IPS-11a (cell line): ENCODE measurements around the gene LRRC4C.

ENCODE experiments used
- H3K4me3 ChIP-seq: one replicate; pipeline ENCODE4 v1.5.1; 2013; ENCODE audit warnings: low read depth, low read length, control low read depth

Gene LRRC4C

DNA sequence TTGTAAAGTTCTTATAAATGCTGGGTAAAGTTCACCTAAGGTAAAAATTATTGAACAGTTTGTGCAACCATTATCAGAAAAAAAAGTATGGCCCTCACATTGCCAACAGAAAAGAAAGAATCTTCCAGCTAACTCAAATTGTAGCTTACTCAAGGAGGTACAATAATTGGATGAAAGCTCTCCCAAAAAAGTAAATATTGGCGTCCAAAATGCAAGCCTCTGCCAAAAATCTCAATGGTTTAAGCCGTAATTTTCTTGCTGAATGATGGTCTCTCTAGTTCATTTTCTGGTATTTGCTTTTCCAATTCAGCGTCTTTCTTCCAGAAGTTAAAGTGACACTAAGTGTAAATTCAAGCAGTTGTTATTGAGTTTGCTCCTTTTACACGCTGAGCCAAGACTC lies 727.3 kb downstream of the LRRC4C start:
- no peak overlapping the region for H3K4me3 ChIP-seq

DNA sequence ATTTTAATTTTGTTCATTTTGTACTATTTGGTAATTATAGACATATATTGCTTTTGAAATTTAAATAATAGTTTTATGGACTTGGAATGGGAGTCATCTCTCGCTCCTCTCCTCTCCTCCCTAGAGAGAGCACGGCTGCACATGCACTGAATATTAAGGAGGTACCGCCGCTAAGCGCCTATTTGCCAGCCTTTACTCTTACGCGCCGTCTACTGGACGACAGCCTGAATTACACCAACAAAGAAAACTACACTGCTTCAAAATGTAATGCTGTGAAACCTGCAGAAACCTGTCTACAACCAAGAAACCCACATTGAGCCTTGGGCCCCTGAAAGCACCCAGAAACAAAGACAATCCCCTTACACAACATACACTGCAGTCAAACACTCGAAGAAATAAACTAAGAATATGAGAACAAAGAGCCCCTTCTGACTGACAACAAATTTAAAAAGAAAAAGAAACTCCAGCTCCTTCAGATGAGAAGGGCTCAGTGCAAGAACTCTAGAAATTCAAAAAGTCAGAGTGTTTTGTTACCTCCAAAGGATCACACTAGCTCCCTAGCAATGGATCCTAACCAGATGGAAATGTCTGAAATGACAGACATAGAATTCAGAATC lies 737.2 kb downstream of the LRRC4C start:
- no peak overlapping the region for H3K4me3 ChIP-seq

DNA sequence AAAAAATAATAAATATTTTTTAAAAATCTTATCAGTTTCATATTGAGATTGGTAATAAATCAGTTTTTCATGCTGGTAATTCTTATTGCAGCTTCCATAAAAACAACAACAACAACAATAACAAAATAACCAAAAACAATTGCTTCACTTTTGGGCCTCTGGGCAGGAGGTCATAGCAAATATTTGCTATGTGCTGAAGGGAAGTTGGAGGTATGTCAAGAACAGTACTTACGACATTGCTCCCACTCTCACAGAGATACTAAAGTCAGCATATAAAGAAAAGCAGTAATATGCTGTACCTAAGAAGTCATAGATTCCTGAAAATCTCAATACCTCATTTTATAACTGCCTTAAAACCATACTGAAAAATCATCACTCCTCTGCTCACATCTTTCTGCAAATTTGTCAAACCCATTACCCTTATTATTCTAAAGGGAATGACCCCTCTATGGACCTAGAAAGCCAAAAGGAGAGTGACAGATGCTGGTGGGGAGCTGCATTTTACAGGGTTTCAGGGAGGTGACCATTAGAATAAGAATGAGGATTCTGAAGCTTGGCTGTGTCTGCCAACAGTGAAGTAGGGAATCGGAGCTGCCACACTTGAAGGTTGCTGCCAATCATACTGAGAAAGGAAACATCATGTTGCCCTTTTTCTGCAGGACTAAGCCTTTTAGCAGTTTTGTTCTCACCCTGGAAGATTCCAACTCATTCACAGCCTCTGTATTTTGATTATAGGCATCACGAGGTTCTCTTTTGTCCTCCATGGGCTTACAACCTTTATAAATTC lies 742.9 kb downstream of the LRRC4C start:
- H3K4me3 ChIP-seq: no peak overlapping the region

DNA sequence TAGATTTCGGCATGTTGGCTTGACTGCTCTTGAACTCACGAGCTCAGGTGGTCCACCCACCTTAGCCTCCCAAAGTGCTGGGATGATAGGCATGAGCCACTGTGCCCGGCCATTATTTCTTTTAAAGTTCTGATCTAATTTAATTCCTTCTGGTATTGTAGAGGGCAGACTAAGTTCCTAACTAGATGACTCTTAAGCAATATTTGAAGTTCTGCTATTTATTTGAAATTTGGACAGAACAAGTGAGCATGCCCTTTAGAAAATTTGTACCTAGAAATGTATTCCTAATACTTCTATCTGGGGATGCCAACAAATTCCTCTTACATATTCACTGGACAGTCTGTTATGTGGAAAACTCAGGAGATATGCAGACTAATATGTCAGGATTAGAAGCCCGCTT lies 746.4 kb downstream of the LRRC4C start:
- H3K4me3 ChIP-seq: no peak overlapping the region

DNA sequence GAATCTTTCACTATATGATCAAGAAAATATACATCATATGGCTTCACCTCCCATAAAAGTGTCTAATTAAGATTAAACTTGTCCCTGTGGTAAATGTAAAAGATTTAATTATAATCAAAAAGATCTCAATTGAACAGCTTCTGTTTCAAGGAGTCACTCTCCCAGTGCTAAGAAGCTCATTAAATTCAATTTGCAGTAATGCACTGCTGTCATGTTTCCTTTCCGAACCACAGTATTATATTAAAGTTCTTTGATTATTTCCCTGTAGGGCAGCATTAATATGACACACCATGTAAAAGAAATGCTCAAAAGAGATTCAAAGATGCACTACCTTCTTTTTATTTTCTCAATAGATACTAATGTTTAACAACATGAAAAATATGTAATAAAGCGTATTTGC lies 758.4 kb downstream of the LRRC4C start:
- no peak overlapping the region for H3K4me3 ChIP-seq

DNA sequence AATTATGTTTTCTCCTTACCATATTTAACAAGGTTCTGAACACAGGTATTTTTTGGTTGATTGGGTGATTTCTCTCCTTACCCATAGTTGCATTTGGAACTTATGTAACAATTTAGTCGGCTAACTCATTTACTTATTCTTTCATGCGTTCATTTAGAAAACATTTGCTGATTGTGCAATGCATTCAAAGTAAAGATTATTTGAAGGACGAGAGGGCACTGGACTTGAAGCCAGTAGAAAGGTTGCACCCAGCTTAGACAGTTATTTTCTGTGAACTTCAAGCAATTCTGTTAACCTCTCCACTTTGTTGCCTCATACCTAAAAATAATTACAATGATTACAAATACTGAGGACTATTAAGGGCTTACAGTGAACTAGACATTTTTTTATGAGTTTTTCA lies 769.6 kb downstream of the LRRC4C start:
- H3K4me3 ChIP-seq: no peak overlapping the region

DNA sequence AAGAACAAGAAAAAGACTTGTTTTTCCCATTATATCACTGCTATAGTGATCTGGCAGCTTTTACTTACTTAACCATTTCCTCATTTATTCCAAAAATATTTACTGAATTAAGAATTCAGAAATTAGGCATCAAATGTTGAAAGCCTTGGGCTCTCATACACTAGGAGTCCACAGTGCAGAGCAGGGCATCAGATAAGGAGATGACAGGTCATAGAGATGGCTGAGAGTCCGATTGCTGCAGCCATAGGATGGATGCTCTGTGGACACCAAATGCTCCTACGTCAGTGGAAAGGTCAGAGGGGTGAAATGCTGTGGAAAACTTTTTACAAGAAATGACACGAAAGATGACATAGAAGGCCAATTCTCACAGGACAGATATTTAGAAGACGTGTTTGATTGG lies 771.1 kb downstream of the LRRC4C start:
- H3K4me3 ChIP-seq: no peak overlapping the region

DNA sequence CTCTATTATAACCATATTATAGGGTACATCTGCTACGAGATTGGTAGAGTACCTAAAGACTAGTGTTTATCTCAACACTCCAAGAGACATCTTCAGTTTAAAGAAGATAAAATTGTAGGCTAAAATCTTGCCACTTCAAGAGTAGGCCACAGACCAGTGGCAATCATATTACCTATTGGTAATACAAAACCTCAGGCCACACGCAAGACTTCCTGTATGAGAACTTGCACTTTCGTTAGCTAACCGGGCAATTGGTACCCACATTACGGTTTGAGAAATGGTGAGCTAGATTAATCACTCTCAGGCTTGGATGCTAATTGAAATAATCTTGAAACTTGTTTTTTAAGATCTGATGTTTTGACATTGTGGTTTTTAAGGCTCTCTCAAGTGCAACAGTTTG lies 772.7 kb downstream of the LRRC4C start:
- no peak overlapping the region for H3K4me3 ChIP-seq

DNA sequence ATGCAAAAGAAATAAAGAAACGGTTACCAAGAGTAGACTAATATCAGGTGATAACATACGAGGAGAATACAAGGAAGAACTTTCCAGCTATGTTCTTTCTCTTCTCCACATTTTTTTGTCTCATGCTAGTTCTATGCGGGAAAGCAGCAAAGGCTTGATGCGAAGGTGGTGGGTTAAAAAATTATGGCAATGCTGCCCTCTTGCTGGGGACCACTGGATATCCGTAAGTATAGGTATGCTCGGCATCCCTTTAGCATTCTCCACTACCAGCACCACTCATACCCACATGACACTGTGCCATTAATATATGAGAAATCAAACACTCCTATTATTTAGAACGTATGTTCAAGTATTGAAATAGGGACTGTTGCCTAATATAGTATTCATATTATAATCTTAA lies 776.4 kb downstream of the LRRC4C start:
- H3K4me3 ChIP-seq: no peak overlapping the region

DNA sequence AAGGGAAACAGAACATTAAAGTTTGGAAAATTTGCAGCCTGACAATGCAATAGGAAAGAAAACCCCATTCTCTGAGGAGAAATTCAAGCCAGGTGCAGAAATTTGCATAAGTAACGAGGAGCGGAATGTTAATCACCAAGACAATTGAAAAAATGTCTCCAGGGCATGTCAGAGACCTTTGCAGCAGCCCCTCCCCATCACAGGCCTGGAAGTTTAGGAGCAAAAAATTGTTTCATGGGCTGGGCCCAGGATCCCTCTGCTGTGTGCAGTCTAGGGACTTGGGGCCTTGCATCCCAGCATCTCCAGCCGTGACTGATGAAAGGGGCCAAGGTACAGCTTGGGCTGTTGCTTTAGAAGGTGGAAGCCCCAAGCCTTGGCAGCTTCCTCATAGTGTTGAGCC lies 780.2 kb downstream of the LRRC4C start:
- H3K4me3 ChIP-seq: no peak overlapping the region

DNA sequence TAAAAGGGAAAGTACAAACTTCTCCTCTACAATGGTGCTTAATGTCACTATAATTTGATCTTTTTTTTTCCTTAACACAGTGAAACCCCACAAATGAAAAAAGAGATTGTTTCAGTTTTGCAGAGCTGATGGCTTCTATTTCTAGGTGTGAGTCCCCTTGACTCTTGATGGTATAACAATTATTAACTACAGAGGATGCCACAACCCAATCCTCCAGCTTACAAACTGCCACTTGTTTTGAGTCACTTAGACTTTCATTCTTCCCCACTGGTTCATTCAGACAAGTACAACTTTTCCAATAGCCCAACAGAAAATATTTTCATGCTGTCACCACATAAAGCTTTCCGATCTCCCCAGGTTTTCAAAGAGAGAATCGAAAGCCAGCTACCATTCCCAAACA lies 812.2 kb downstream of the LRRC4C start:
- no peak overlapping the region for H3K4me3 ChIP-seq

DNA sequence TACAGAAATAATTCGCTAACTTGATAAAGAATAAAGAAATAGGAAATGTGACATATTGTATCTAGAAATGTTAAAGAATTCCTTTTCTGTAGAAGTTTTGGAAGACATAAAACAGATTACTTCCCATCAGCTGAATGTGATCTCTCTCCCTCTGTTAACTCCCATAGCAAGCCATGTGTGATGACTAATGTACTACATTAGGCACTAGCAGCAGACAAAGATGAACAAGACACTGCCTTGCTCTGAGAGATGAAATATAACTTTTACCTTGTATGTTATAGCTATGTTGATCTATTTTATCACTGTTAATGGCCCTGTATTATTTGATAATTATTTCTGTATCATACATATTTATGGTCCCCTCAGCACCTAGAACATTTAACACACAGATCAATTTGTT lies 817.2 kb downstream of the LRRC4C start:
- H3K4me3 ChIP-seq: no peak overlapping the region

DNA sequence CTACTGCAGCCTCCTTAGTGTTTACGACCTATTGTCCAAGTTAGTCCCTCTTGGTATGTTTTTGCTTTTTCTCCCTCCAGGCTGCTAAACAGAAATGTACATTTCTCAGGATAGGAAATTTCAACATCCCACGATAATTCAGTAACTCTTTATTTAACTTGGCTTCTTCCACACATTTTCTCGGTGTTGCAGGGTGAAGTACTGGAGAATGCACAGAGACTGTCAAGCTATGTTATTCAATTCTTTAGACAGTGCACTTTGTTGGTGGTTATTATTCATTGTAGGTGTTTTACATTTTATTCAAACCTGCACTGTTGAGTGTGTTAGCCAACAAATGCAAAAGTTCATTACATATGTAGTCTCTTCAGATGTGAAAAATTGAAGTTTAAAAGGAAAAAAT lies 839.8 kb downstream of the LRRC4C start:
- no peak overlapping the region for H3K4me3 ChIP-seq

DNA sequence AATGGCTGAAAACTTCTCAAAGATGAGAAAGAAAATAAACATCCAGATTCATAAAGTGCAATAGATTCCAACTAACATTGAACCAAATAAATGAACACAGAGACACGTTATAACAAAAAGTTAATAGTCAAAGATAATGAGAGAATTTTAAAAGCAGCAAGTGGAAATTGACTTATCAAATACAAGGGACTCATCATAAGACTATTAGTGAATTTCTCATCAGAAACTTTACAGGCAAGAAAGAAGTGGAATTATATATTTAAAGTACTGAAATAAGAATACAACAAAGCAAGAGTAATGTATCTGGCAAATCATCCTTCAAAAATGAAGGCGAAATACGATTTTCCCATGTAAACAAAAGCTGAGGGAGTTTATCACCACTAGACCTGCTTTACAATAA lies 852.7 kb downstream of the LRRC4C start:
- no peak overlapping the region for H3K4me3 ChIP-seq

DNA sequence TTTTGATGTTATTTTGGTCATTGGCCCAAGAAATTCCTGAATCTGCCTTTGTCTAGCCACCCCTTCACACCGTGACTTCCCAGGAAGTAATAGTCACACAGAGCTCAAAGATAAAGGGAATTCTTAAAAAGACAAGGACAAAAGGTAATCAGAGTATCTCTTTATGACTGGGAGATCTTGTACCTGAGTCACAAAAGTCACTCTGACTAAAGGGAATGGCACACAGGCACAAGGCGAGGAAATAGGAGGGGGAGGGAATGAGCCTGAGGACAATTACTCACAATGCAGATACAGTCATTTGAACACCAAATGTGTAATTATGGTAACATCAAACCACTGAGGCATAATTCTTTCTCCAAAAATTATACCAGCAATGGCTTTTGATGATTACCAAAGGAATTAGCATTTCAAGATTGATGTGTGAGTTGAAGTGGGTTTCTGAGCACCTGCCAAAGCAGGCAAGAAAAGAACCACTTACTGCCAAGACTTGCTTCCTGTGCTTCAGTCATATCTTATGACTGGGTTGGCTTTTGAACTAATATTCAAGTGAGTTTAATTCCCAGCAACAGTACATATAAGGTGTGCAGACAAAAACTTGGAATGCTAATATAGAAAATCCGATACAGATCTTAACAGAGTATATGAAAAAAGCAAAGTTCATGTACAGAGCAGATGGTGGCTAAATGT lies 856.4 kb downstream of the LRRC4C start:
- no peak overlapping the region for H3K4me3 ChIP-seq

DNA sequence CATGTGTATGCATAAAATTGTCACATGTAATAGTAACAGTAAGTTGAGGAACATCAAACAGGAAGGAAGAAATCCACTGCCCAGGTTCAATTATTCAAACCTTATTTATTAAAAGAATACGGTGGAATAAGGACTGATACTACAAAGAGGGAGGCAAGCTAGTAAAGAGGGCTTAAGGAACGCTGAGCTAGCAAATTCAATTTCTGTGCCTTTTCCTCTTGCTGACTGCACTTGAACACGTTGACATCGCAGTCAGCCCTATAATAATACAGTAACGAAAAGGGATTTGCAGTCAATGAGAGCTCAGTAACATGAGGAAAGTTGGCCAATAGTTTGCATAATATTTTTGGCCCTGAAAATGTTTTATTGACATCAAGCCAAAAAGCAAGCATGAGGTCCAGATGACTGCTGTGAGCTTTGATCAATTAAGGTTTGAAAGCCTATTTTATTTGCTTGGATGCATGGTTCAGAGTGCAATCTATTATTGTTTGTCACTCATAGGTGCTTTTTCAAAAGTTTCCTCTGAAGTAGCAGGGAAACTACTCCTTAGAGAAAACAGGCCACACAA lies 861.8 kb downstream of the LRRC4C start:
- H3K4me3 ChIP-seq: no peak overlapping the region

DNA sequence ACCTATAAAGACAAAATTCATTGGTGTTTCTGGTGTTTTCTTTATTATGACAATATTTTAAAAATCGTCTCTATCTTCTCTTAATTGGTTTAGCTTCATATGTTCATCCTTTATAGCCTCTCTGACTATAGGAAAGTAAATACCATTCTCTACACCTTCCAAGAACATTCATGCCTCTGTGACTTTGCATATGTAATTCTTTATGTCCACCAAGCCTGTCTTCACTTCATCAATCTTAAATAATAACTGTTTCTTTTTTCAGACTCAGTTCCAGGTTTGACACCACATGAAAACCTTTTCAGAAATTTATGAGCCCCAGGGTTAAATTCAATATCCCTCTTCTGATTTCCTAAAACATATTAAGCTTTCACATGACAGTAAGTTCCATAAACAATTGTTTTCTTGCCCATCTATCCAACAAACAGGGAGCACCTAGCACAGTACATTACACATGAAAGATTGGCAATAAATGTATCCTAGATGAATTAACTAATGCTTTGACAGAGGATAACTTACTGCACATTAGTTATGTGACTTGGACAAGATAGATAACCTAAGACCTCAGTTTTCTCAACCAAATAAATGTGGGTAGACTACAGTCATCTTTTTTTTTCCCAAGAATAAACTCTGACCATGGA lies 886.1 kb downstream of the LRRC4C start:
- H3K4me3 ChIP-seq: no peak overlapping the region

DNA sequence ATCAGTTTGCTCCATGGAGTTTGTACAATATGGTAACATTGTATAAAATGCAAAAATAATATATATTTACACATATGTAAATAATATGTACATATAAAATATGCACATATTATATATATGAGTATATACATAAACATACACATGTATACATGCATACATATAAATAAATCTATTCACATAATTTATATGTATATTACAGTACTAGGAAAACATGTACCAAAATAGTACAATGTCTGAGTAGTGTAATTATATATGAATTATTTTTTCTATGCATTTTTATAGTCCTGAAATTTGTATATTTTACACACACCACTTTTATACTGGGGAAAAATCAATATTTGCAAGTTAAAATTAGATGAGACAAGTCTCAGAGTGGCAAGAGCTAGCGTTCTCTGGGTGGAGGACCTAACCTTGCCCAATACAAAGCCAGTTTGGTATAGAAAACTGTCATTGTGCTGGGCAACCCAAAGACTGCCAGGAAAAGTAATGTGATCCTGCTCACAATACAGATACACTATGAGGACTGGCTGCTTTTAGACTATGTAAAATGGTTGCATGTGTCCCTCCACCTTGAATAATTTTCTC lies 889.4 kb downstream of the LRRC4C start:
- H3K4me3 ChIP-seq: no peak overlapping the region

DNA sequence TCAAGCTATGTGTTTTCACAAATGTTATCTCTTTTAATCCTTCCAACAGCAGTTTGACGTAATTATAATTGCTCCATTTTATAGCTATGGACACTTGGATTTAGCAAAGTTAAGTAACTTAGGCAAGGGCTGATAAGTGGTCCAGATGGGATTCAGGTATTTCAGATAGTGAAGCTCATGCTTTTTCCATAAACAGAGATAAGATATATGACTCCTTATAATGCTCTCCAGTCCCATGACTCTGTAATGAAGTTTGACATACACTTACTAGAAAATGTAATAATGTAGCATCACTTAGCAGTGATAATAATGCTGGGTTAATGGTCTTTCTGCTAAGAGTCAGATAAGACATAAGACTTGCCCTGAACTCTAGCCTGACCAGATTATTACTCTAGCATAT lies 892.1 kb downstream of the LRRC4C start:
- H3K4me3 ChIP-seq: no peak overlapping the region

DNA sequence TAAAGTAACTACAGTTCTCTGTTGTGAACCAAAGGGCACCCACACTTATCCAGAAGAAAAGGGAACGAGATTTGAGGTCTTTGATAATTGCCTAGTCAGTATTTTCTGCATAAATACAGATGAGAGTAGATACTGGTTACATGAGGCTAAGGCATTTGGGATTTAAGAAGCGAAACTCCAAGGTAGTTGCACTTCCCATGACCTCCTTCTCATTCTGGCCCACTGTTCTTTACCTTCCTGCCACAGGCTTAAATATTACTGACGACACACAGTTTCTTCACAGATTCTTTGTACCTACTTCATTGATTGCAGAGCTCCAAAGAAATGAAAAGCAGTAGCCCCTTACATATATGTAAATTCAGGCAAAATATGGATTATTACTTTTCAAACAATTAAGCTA lies 915.3 kb downstream of the LRRC4C start:
- no peak overlapping the region for H3K4me3 ChIP-seq

DNA sequence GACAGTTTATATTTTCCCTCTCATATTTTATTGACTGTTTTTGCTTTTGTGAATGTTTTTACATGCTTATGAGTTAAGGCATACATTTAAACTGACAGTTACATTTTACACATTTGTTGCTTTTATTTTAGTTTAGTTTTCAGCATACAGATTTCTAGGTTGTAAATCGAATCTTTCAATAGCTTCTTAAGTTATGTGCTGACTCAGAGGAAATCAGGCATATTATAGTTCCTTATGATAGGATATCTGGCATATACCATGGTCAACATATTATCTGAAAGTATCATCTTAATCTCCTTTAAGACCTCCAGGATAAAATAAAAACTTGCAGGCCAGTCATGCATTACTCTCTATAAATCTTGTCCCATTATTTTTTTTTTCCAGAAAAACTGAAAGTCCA lies 916.6 kb downstream of the LRRC4C start:
- no peak overlapping the region for H3K4me3 ChIP-seq
